B cell (primary cell): ENCODE data around the gene CCND1. TPM values are rescaled to one million over a fixed set of nuclear protein-coding genes. Genes with fewer than 3 reads are reported as not detected.

ENCODE experiments used
- ATAC-seq: fragments of 200-7000 bp; cut with Tn5 transposase; one replicate; pipeline ENCODE4 v1.10.0; 2021; ENCODE audit warnings: low read depth, mild to moderate bottlenecking, moderate number of reproducible peaks, moderate library complexity
- CTCF ChIA-PET: fragments of 350-600 bp; sonication (Branson Sonifier 250); formaldehyde crosslinking; loops from one replicate; lab custom pipeline; 2021; ENCODE audit warnings: antibody characterized with exemption, inconsistent platforms; lab: Charles Lee
- POLR2A ChIA-PET: fragments of 350-600 bp; sonication (Branson Sonifier 250); formaldehyde crosslinking; loops from one replicate; lab custom pipeline; 2021; ENCODE audit warnings: antibody characterized with exemption; lab: Charles Lee
- DNase-seq: peaks from one replicate; pipeline ENCODE4 v3.0.0; 2013
- H2AFZ ChIP-seq: 2 replicates; pipeline ENCODE4 v1.6.1; 2012; ENCODE audit warnings: mild to moderate bottlenecking, low read depth, low read length; ENCODE audit not compliant: insufficient read depth, poor library complexity, severe bottlenecking
- H3K27ac ChIP-seq, 2 donors: 1 replicate in 1 of 2; 2 replicates in 1 of 2; pipeline ENCODE4 v1.5.1; 2012 to 2013; ENCODE audit warnings: low read length in 2 of 2, mild to moderate bottlenecking in 2 of 2, moderate library complexity in 1 of 2
- H3K27me3 ChIP-seq, 4 experiments: fragments of 200-600 bp in 1 of 4; sonication (generic) in 1 of 4; replicated peaks in 1 of 4; 1 replicate in 2 of 4; 2 replicates in 2 of 4; pipeline versions ENCODE4 v1.6.1 to v1.7.0; 2013 to 2016; ENCODE audit warnings: low read length in 3 of 4, mild to moderate bottlenecking in 2 of 4, mixed read lengths in 1 of 4, moderate library complexity in 1 of 4; ENCODE audit not compliant: insufficient read depth in 4 of 4, control insufficient read depth in 3 of 4; ENCODE audit errors: control extremely low read depth in 1 of 4
- H3K36me3 ChIP-seq, 2 experiments: replicated peaks in 1 of 2; 1 replicate in 1 of 2; 2 replicates in 1 of 2; pipeline versions ENCODE4 v1.6.1 to v1.7.1; 2013; ENCODE audit warnings: low read length in 1 of 2; ENCODE audit not compliant: insufficient read depth in 2 of 2, control insufficient read depth in 1 of 2; ENCODE audit errors: control extremely low read depth in 1 of 2, extremely low read depth in 1 of 2
- H3K4me1 ChIP-seq, 2 donors: fragments of 200-600 bp in 1 of 2; sonication (generic) in 1 of 2; 1 replicate in 1 of 2; 2 replicates in 1 of 2; pipeline versions ENCODE4 v1.5.1 to v1.6.1; 2013 to 2017; ENCODE audit warnings: low read length in 2 of 2; ENCODE audit not compliant: control insufficient read depth in 2 of 2, insufficient read depth in 2 of 2
- H3K4me2 ChIP-seq: replicated peaks from 2 replicates; pipeline ENCODE3; 2012; ENCODE audit warnings: mild to moderate bottlenecking, low read depth, low read length; ENCODE audit not compliant: poor library complexity, severe bottlenecking
- H3K4me3 ChIP-seq, 5 experiments: fragments of 200-600 bp in 1 of 5; sonication (generic) in 1 of 5; 1 replicate in 3 of 5; 2 replicates in 2 of 5; pipeline versions ENCODE4 v1.5.1 to v1.7.0; 2011 to 2016; ENCODE audit warnings: low read length in 4 of 5, mild to moderate bottlenecking in 4 of 5, low read depth in 2 of 5, control low read depth in 1 of 5, moderate library complexity in 1 of 5; ENCODE audit not compliant: insufficient read depth in 1 of 5; ENCODE audit errors: control extremely low read depth in 1 of 5, extremely low read depth in 1 of 5
- H3K79me2 ChIP-seq: fragments of 200-600 bp; sonication (generic); one replicate; pipeline ENCODE4 v1.6.0; 2016; ENCODE audit warnings: low read length; ENCODE audit not compliant: control insufficient read depth, insufficient read depth
- H3K9ac ChIP-seq: fragments of 200-600 bp; sonication (generic); 2 replicates; pipeline ENCODE4 v1.6.1; 2017; ENCODE audit warnings: mild to moderate bottlenecking, low read length, moderate library complexity
- H3K9me3 ChIP-seq, 3 donors: one replicate each; pipeline versions ENCODE4 v1.6.1 to v1.7.1; 2013; ENCODE audit warnings: low read length in 2 of 3; ENCODE audit not compliant: control insufficient read depth in 2 of 3, insufficient read depth in 1 of 3; ENCODE audit errors: control extremely low read depth in 1 of 3
- H4K20me1 ChIP-seq: 2 replicates; pipeline ENCODE4 v1.6.0; 2012; ENCODE audit warnings: mild to moderate bottlenecking, low read length; ENCODE audit not compliant: insufficient read depth, control insufficient read depth, poor library complexity, severe bottlenecking
- H3K27ac Mint-ChIP-seq: one replicate; pipeline ENCODE4 v1.8.0; 2021; ENCODE audit warnings: mixed read lengths
- H3K27me3 Mint-ChIP-seq: one replicate; pipeline ENCODE4 v1.8.0; 2021; ENCODE audit warnings: mixed read lengths
- H3K4me1 Mint-ChIP-seq: one replicate; pipeline ENCODE4 v1.8.0; 2021; ENCODE audit warnings: mixed read lengths
- H3K4me3 Mint-ChIP-seq: one replicate; pipeline ENCODE4 v1.8.0; 2021; ENCODE audit warnings: mixed read lengths
- H3K9me3 Mint-ChIP-seq: one replicate; pipeline ENCODE4 v1.8.0; 2022; ENCODE audit warnings: mixed read lengths; ENCODE audit not compliant: insufficient read depth
- CTCF ChIP-seq: fragments of 200-600 bp; IDR thresholded peaks from one replicate; pipeline ENCODE4 v1.8.0; 2022; ENCODE audit warnings: antibody characterized with exemption, mild to moderate bottlenecking
- EZH2 ChIP-seq: IDR thresholded peaks from 2 replicates; pipeline ENCODE4 v1.6.1; 2012; ENCODE audit warnings: borderline replicate concordance, low read depth, mild to moderate bottlenecking, moderate library complexity, low read length; ENCODE audit not compliant: insufficient read depth, poor library complexity, severe bottlenecking
- WGBS: methylation state at CpG from one replicate; pipeline ENCODE4 v1.1.5; 2013; ENCODE audit warnings: missing lambda C conversion rate; ENCODE audit not compliant: insufficient coverage; 5-methylcytosine and 5-hydroxymethylcytosine counted together
- intact Hi-C: fragments of 100-400 bp; cut with micrococcal nuclease; formaldehyde crosslinking; loops from one replicate; pipeline ENCODE4 v1.10.0; 2022
- polyA plus RNA-seq: library from polyadenylated mRNA; depleted of rRNA; stranded (reverse); fragments of >200 nt; gene quantifications from 2 replicates; pipeline ENCODE4 v1.2.3, GENCODE V29; 2012
- total RNA-seq, 2 donors: library from RNA; stranded (reverse); fragments of 120-200 nt in 1 of 2; gene quantifications; 1 replicate in 1 of 2; 2 replicates in 1 of 2; pipeline versions ENCODE4 v1.2.3 to v1.2.4, GENCODE V29; 2013 to 2022

Gene CCND1
- total and polyA plus RNA-seq, 2 donors (not counting 1 experiment from before 2014, with no cell fraction given), result 4.9 to 8.8 TPM

GRCh38 chr11:69689484-69690319 lies 48.7 kb downstream of the CCND1 start:
- H3K4me1 Mint-ChIP-seq, result peaks cover 7% of the 10 kb centered on the region
- ATAC-seq, result no peak
- Histone ChIP-seq H3K27ac (no peak overlapping the region), H3K27me3 (peaks cover 0 to 40% (median 19%) of the 10 kb centered on the region in 4 experiments), H4K20me1 (no peaks in the 10 kb centered on the region), H3K4me2 (no peak overlapping the region), H3K79me2 (no peaks in the 10 kb centered on the region), H2AFZ (no peak overlapping the region), H3K36me3 (no peaks in the 10 kb centered on the region), H3K4me3 (no peak overlapping the region), H3K4me1 (peaks cover 7 to 9% of the 10 kb centered on the region in 2 donors), H3K9me3 (no peaks in the 10 kb centered on the region), H3K9ac (no peak overlapping the region)
- no peak overlapping the region for H3K27ac Mint-ChIP-seq
- H3K27me3 Mint-ChIP-seq, result peaks cover 66% of the 10 kb centered on the region
- no peak for TF ChIP-seq EZH2
- TF ChIP-seq CTCF, result no peak
- H3K4me3 Mint-ChIP-seq, result no peak overlapping the region
- intact Hi-C loops, result no loop called here
- H3K9me3 Mint-ChIP-seq, result peaks cover 4% of the 10 kb centered on the region
- ChIA-PET POLR2A (no interaction called here), CTCF (no interaction called here)
- DNase-seq, result no peak
- 100% methylated on average over 1 of the region's 5 CpGs for WGBS

GRCh38 chr11:69691463-69691862 lies 50.5 kb downstream of the CCND1 start:
- no peak overlapping the region for H3K27ac Mint-ChIP-seq
- ChIA-PET CTCF (interaction anchor here (0.7 kb wide), 2 partner anchors 21 to 197 kb away, joined by 3 to 5 read pairs; no protein-coding TSS in a partner anchor), POLR2A (no interaction called here)
- H2AFZ ChIP-seq, result no peak overlapping the region
- no peak overlapping the region for H3K4me3 ChIP-seq
- H3K9me3 Mint-ChIP-seq, result peaks cover 4% of the 10 kb centered on the region
- H4K20me1 ChIP-seq, result no peaks in the 10 kb centered on the region
- no peak overlapping the region for H3K4me2 ChIP-seq
- no peaks in the 10 kb centered on the region for H3K4me1 Mint-ChIP-seq
- peaks cover 0 to 3% of the 10 kb centered on the region in 2 donors for H3K4me1 ChIP-seq
- H3K4me3 Mint-ChIP-seq, result no peak overlapping the region
- no peak for TF ChIP-seq CTCF
- no peak for TF ChIP-seq EZH2
- intact Hi-C loops, result no loop called here
- no peaks in the 10 kb centered on the region for H3K36me3 ChIP-seq
- H3K9ac ChIP-seq, result no peak overlapping the region
- no peak for ATAC-seq
- 90% methylated on average over 2 of the region's 2 CpGs for WGBS
- peaks cover 74% of the 10 kb centered on the region for H3K27me3 Mint-ChIP-seq
- H3K79me2 ChIP-seq, result no peaks in the 10 kb centered on the region
- no peaks in the 10 kb centered on the region for H3K9me3 ChIP-seq
- peaks cover 0 to 34% (median 16%) of the 10 kb centered on the region in 4 experiments for H3K27me3 ChIP-seq
- no peak overlapping the region for H3K27ac ChIP-seq
- no peak for DNase-seq
